Activated T-cell treated with anti-CD3 and anti-CD28 coated beads for 48 hours (primary cell): ENCODE results near the gene ANAPC10.
"Not testable (repeated sequence)": the region's sequence is repeated elsewhere in the genome, so short reads cannot be mapped to it uniquely, and the experiment has no call there.

Experiments
- DNase-seq: peaks from one replicate; pipeline ENCODE4 v3.0.0-alpha.2; 2020; ENCODE audit warnings: low read depth

Gene ANAPC10

DNA sequence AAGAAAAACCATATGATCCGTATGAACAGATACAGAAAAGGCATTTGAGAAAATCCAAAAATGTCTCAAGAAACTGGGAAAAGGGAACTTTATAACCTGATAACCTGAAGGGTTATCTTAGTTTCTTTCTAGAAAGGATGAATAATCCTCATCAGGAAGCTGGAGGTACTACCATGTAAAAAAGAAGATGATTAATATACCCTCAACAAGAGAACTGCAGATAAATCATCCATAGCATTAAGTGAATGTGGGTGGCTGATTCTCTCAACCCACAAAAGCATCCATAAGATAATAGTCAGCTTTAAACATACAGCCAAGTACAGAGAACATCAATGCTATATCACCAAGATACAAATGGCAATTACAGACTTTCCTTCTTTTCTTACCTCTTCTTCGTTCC lies 26.4 kb downstream of the ANAPC10 start:
- no peak for DNase-seq

GRCh38 chr4:145069361-145069760 lies 28.6 kb downstream of the ANAPC10 start:
- DNase-seq: no peak

DNA sequence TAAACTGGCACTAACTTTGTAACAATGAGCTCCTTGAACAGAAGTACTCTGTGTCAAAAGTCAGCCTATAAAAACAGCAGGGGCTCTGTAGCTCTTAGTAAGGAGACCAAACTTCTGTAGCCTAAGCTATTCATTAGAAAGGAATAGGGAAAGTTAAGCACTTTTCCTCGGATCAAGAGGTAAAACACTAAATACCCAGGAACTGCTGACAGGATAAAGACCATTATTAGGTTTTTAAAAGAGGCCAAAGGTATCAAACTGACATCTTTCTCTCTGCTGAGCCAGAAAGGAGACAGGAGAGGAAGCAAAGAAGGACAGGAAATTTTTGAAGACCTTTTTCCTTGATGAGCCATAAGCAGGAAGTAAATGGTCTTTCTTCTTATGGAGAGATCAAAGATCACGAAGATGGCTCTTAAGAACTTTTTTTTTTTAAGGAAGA lies 31.9 kb downstream of the ANAPC10 start:
- DNase-seq: no peak

- no peak for DNase-seq
Measured at GRCh38 chr4:145061318-145061920, 36.6 kb downstream of the ANAPC10 start.

- DNase-seq: no peak
Measured at GRCh38 chr4:145058256-145058655, 39.7 kb downstream of the ANAPC10 start.

- no peak for DNase-seq
Measured at GRCh38 chr4:145056325-145057130, 41.5 kb downstream of the ANAPC10 start.

DNA sequence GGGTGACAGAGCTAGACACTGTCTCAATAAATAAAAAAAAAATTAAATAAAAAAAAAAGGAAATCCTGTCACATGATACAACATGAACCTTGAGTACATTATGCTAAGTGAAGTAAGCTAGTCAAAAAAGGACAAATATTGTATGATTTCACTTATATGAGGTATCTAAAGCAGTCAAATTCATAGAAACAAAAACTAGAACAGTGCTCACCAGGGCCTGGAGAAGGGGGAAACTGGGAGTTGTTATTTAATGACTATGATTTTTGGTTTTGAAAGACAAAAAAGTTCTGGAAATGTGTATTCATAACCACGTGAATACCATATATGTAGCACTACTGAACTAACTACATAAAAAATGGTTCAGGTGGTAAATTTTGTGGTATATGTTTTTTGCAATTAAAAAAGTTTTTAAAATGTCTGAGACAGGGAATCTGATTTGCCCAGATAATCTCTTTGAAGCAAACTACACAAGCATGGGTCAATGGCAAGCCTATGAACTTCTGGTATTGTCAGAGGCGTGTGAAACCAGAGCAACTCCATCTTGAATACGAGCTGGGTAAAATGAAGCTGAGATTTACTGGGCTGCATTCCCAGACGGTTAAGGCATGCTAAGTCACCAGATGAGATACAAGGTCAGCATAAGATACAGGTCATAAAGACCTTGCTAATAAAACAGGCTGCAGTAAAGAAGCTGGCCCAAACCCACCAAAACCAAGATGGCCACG lies 42.3 kb downstream of the ANAPC10 start:
- DNase-seq: no peak

- no peak for DNase-seq
Measured at GRCh38 chr4:145049241-145049640, 48.8 kb downstream of the ANAPC10 start.

GRCh38 chr4:145048817-145049216 lies 49.2 kb downstream of the ANAPC10 start:
- DNase-seq: no peak

DNA sequence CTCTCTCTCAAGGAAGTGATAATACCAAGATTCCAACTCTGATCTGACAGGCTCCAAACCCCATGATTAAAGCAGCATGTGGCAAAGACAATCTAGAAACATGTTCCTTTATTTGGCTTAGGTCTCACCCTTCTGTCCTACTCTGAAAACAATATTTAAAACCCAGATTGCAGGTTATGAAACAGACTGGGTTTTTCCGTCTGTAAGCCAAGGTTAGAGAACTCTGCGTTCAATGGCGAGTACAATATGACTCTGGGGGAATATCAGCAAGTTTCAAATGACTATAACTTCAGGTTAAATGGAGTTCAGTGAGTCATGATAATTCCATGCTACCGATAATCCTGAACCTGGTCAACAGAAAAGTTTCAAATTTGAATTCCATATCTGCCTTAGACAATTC lies 50.8 kb downstream of the ANAPC10 start:
- DNase-seq: no peak

GRCh38 chr4:145045180-145045579 lies 52.8 kb downstream of the ANAPC10 start:
- DNase-seq: no peak

DNA sequence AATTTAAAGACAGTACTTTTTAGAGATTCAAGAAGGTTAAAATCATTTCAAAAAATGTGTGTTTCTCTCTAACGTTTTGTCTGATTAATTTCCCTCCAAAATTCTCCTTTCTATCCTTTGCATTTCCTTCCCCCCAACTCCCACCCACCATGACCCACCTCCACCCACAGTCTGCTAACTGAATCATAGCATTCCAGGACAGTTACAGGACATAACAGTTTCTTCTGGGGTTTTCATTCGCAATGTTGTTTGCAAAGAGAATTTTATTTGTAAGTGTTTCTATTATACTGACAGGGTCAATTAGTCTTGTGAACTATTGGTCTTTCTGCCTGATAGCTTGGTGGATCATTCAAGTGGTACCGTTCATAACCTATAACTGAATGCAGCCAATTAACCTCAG lies 53.7 kb downstream of the ANAPC10 start:
- DNase-seq: no peak

GRCh38 chr4:145043306-145043705 lies 54.7 kb downstream of the ANAPC10 start:
- DNase-seq: no peak

GRCh38 chr4:145042601-145043285 lies 55.3 kb downstream of the ANAPC10 start:
- DNase-seq: no peak

- no peak for DNase-seq
Measured at GRCh38 chr4:145041378-145041777, 56.6 kb downstream of the ANAPC10 start.

GRCh38 chr4:145035494-145036136 lies 62.4 kb downstream of the ANAPC10 start:
- DNase-seq: no peak

GRCh38 chr4:145034727-145035211 lies 63.2 kb downstream of the ANAPC10 start:
- no peak for DNase-seq

DNA sequence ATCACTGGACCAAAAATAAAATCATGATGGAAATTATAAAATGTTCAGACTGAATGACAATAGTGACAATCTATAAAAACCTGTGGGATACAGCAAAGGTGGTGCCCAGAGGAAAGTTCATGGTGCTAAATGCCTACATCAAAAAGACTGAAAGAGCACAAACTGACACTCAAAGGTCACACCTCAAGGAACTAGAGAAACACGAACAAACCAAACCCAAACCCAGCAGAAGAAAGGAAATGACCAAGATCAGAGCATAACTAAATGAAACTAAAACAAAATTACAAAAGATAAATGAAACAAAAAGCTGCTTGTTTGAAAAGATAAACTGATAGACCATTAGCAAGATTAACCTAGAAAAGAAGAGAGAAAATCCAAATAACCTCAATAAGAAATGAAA lies 78.7 kb downstream of the ANAPC10 start:
- no peak for DNase-seq

- DNase-seq: no peak
Measured at GRCh38 chr4:145014365-145014764, 83.6 kb downstream of the ANAPC10 start.

DNA sequence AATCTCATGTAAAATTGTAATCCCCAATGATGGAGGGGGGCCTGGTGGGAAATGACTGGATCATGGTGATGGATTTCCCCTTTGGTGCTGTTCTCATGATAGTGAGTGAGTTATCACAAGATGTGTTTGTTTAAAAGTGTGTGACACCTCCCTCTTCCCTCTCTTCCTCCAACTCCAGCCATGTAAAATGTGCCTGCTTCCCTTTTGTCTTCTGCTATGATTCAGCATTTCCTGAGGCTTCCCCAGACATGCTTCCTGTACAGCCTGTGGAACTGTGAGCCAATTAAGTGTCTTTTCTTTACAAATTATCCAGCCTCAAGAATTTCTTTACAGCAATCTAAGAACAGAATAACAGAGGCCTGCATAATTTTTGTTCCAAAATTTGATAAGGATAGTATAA lies 85.2 kb downstream of the ANAPC10 start:
- no peak for DNase-seq

- no peak for DNase-seq
Measured at GRCh38 chr4:145011636-145012035, 86.4 kb downstream of the ANAPC10 start.

- not testable (repeated sequence) for DNase-seq
Measured at GRCh38 chr4:145010315-145010714, 87.7 kb downstream of the ANAPC10 start.
